H9 (cell line): ENCODE results near the gene DNAAF2. TPM values are rescaled to one million over a fixed set of nuclear protein-coding genes. Genes with fewer than 3 reads are reported as not detected.

Experiments
- DNase-seq: peaks from one replicate; pipeline ENCODE4 v3.0.0-alpha.2; 2017
- H2AFZ ChIP-seq: one replicate; pipeline ENCODE4 v1.6.1; 2013; ENCODE audit warnings: mild to moderate bottlenecking, low read length, control low read depth, moderate library complexity
- H2AK5ac ChIP-seq: 2 replicates; pipeline ENCODE4 v1.6.1; 2013; ENCODE audit warnings: low read length, control low read depth, mixed read lengths; ENCODE audit not compliant: insufficient read length
- H2BK120ac ChIP-seq: one replicate; pipeline ENCODE4 v1.6.1; 2013; ENCODE audit warnings: low read depth, mild to moderate bottlenecking, low read length, control low read depth, inconsistent platforms; ENCODE audit not compliant: poor library complexity, severe bottlenecking
- H2BK12ac ChIP-seq: 2 replicates; pipeline ENCODE4 v1.6.1; 2013; ENCODE audit warnings: low read length, control low read depth, mixed read lengths, low read depth; ENCODE audit not compliant: insufficient read length
- H2BK15ac ChIP-seq: 2 replicates; pipeline ENCODE4 v1.6.1; 2013; ENCODE audit warnings: low read depth, low read length, control low read depth
- H2BK20ac ChIP-seq: one replicate; pipeline ENCODE4 v1.6.1; 2013; ENCODE audit warnings: low read depth, mild to moderate bottlenecking, low read length, control low read depth, inconsistent platforms; ENCODE audit not compliant: poor library complexity, severe bottlenecking
- H2BK5ac ChIP-seq: 2 replicates; pipeline ENCODE4 v1.6.1; 2013; ENCODE audit warnings: low read length, control low read depth, mixed read lengths; ENCODE audit not compliant: insufficient read length
- H3K14ac ChIP-seq: 2 replicates; pipeline ENCODE4 v1.6.1; 2013; ENCODE audit warnings: low read length, control low read depth; ENCODE audit not compliant: insufficient read depth
- H3K18ac ChIP-seq: 2 replicates; pipeline ENCODE4 v1.6.1; 2013; ENCODE audit warnings: low read depth, mild to moderate bottlenecking, mixed read lengths, low read length, control low read depth; ENCODE audit not compliant: insufficient read length
- H3K23ac ChIP-seq: 2 replicates; pipeline ENCODE4 v1.6.1; 2013; ENCODE audit warnings: low read length, control low read depth, mixed read lengths, low read depth; ENCODE audit not compliant: insufficient read length
- H3K23me2 ChIP-seq: 2 replicates; pipeline ENCODE4 v1.6.1; 2013; ENCODE audit warnings: low read depth, mild to moderate bottlenecking, mixed read lengths, low read length, control low read depth; ENCODE audit not compliant: insufficient read length, poor library complexity, severe bottlenecking
- H3K27ac ChIP-seq: 2 replicates; pipeline ENCODE4 v1.5.1; 2013; ENCODE audit warnings: low read length, control low read depth, mixed read lengths, low read depth; ENCODE audit not compliant: insufficient read length
- H3K27me3 ChIP-seq: 2 replicates; pipeline ENCODE4 v1.6.1; 2013; ENCODE audit warnings: low read length, control low read depth, inconsistent platforms; ENCODE audit not compliant: insufficient read depth
- H3K4ac ChIP-seq: 2 replicates; pipeline ENCODE4 v1.6.1; 2013; ENCODE audit warnings: low read depth, mild to moderate bottlenecking, control low read depth, inconsistent platforms, low read length, moderate library complexity
- H3K4me1 ChIP-seq: 2 replicates; pipeline ENCODE4 v1.6.1; 2013; ENCODE audit warnings: low read length, control low read depth, inconsistent platforms; ENCODE audit not compliant: insufficient read depth
- H3K4me2 ChIP-seq: 2 replicates; pipeline ENCODE4 v1.6.1; 2013; ENCODE audit warnings: low read length, control low read depth, mixed read lengths; ENCODE audit not compliant: insufficient read length, insufficient read depth
- H3K56ac ChIP-seq: 2 replicates; pipeline ENCODE4 v1.6.1; 2013; ENCODE audit warnings: low read depth, mild to moderate bottlenecking, mixed read lengths, low read length, control low read depth; ENCODE audit not compliant: insufficient read length
- H3K79me1 ChIP-seq: 2 replicates; pipeline ENCODE4 v1.6.1; 2013; ENCODE audit warnings: low read depth, mild to moderate bottlenecking, moderate library complexity, low read length, control low read depth, inconsistent platforms; ENCODE audit not compliant: insufficient read depth, poor library complexity, severe bottlenecking
- H3K79me2 ChIP-seq: 2 replicates; pipeline ENCODE4 v1.6.1; 2013; ENCODE audit warnings: low read length, control low read depth, inconsistent platforms; ENCODE audit not compliant: insufficient read depth
- H3K9ac ChIP-seq: 2 replicates; pipeline ENCODE4 v1.6.1; 2013; ENCODE audit warnings: low read length, control low read depth, mixed read lengths; ENCODE audit not compliant: insufficient read length; ENCODE audit errors: extremely low read depth
- H3K9me3 ChIP-seq: one replicate; pipeline ENCODE4 v1.6.1; 2013; ENCODE audit warnings: low read depth, low read length, inconsistent platforms; ENCODE audit not compliant: control insufficient read depth
- H3T11ph ChIP-seq: one replicate; pipeline ENCODE4 v1.6.1; 2013; ENCODE audit warnings: mild to moderate bottlenecking, low read length, control low read depth, inconsistent platforms
- H4K20me1 ChIP-seq: one replicate; pipeline ENCODE4 v1.6.1; 2013; ENCODE audit not compliant: control insufficient read depth, insufficient read length, insufficient read depth
- H4K5ac ChIP-seq: 2 replicates; pipeline ENCODE4 v1.6.1; 2013; ENCODE audit warnings: low read depth, mild to moderate bottlenecking, mixed read lengths, low read length, control low read depth; ENCODE audit not compliant: insufficient read length
- H4K8ac ChIP-seq: replicated peaks from 2 replicates; pipeline ENCODE4 v1.6.1; 2013; ENCODE audit warnings: low read length, control low read depth, mixed read lengths, low read depth; ENCODE audit not compliant: insufficient read length
- H4K91ac ChIP-seq: 2 replicates; pipeline ENCODE4 v1.6.1; 2013; ENCODE audit warnings: low read depth, mild to moderate bottlenecking, moderate library complexity, mixed read lengths, low read length, control low read depth; ENCODE audit not compliant: insufficient read length
- H3K27ac Mint-ChIP-seq, 3 experiments: 2 replicates in 2 of 3; 3 replicates in 1 of 3; pipeline ENCODE4 v1.8.0; 2020 to 2021; ENCODE audit warnings: mixed read lengths in 3 of 3, mild to moderate bottlenecking in 1 of 3, moderate library complexity in 1 of 3
- H3K27me3 Mint-ChIP-seq: 2 replicates; pipeline ENCODE4 v1.8.0; 2021; ENCODE audit warnings: low read depth, mild to moderate bottlenecking, moderate library complexity, mixed read lengths
- H3K36me3 Mint-ChIP-seq, 3 experiments: 2 replicates in 2 of 3; 3 replicates in 1 of 3; pipeline ENCODE4 v1.8.0; 2020 to 2021; ENCODE audit warnings: low read depth in 3 of 3, mixed read lengths in 3 of 3; ENCODE audit not compliant: insufficient read depth in 1 of 3
- H3K4me1 Mint-ChIP-seq, 2 experiments: 2 replicates each; pipeline ENCODE4 v1.8.0; 2020; ENCODE audit warnings: mixed read lengths in 2 of 2
- H3K4me3 Mint-ChIP-seq, 2 experiments: 2 replicates in 1 of 2; 3 replicates in 1 of 2; pipeline ENCODE4 v1.8.0; 2020 to 2021; ENCODE audit warnings: mild to moderate bottlenecking in 2 of 2, mixed read lengths in 2 of 2, moderate library complexity in 1 of 2
- H3K9me3 Mint-ChIP-seq, 2 experiments: 2 replicates in 1 of 2; 3 replicates in 1 of 2; pipeline ENCODE4 v1.8.0; 2020; ENCODE audit warnings: mild to moderate bottlenecking in 2 of 2, mixed read lengths in 2 of 2, moderate library complexity in 1 of 2
- CTCF ChIP-seq: fragments of 200-600 bp; sonication (generic); conservative IDR thresholded peaks from 3 replicates; pipeline ENCODE4 v1.8.0; 2021; ENCODE audit warnings: antibody characterized with exemption, mild to moderate bottlenecking
- WGBS: extraction: QIAGEN DNeasy Blood & Tissue Kit; methylation state at CpG from one replicate; pipeline ENCODE4 v1.1.7; 2013; ENCODE audit warnings: missing lambda C conversion rate, low lambda C conversion rate, mixed read lengths; ENCODE audit not compliant: insufficient read length; ENCODE audit errors: extremely low coverage; 5-methylcytosine and 5-hydroxymethylcytosine counted together
- total RNA-seq: library from RNA; stranded (reverse); gene quantifications from 2 replicates; pipeline ENCODE4 v1.2.1, GENCODE V29; 2021

Gene DNAAF2
- total RNA-seq, 1 experiment from 2014 or later: 26.3 TPM

GRCh38 chr14:49654511-49654910 is 19.5 kb upstream of the DNAAF2 start:
- H4K20me1 ChIP-seq: no peaks in the 10 kb centered on the region
- H3K4me1 ChIP-seq: no peaks in the 10 kb centered on the region
- no peak overlapping the region for H3T11ph ChIP-seq
- WGBS: no CpG with 5 or more reads among the region's 3 CpGs
- no peak overlapping the region for H2AK5ac ChIP-seq
- H3K27me3 Mint-ChIP-seq: no peaks in the 10 kb centered on the region
- H4K8ac ChIP-seq: no peak overlapping the region
- no peaks in the 10 kb centered on the region for H3K27me3 ChIP-seq
- no peak for DNase-seq
- H2BK15ac ChIP-seq: no peak overlapping the region
- H3K23ac ChIP-seq: no peak overlapping the region
- no peak overlapping the region for H3K4ac ChIP-seq
- no peak overlapping the region for H2BK5ac ChIP-seq
- H3K79me2 ChIP-seq: no peaks in the 10 kb centered on the region
- H3K27ac ChIP-seq: no peak overlapping the region
- H3K18ac ChIP-seq: no peak overlapping the region
- no peak overlapping the region for H3K9ac ChIP-seq
- no peak overlapping the region for H3K4me2 ChIP-seq
- H4K5ac ChIP-seq: no peak overlapping the region
- H2AFZ ChIP-seq: no peak overlapping the region
- no peaks in the 10 kb centered on the region for H3K23me2 ChIP-seq
- H3K9me3 Mint-ChIP-seq: no peaks in the 10 kb centered on the region
- H3K27ac Mint-ChIP-seq: no peak overlapping the region
- H3K79me1 ChIP-seq: no peaks in the 10 kb centered on the region
- no peaks in the 10 kb centered on the region for H3K4me1 Mint-ChIP-seq
- no peak overlapping the region for H2BK12ac ChIP-seq
- H3K14ac ChIP-seq: no peak overlapping the region
- no peak overlapping the region for H2BK20ac ChIP-seq
- TF ChIP-seq CTCF: no peak
- no peaks in the 10 kb centered on the region for H3K9me3 ChIP-seq
- no peak overlapping the region for H3K56ac ChIP-seq
- no peak overlapping the region for H4K91ac ChIP-seq
- H3K36me3 Mint-ChIP-seq: peaks cover 6 to 28% (median 20%) of the 10 kb centered on the region in 3 experiments; a peak in 6 of 7 replicates
- H3K4me3 Mint-ChIP-seq: no peak overlapping the region
- no peak overlapping the region for H2BK120ac ChIP-seq
